ENCODE data around the gene ALG6.

Gene ALG6

GRCh38 chr1:63367215-63368103 is at the start of gene ALG6:
TSS of gene ALG6 (plus strand) at chr1:63367627. CDS start at chr1:63370978, 3,351 bp downstream.
- DNase-seq = peak; percentile 79

- DNase-seq = no peak
These were observed 49.6 kb upstream of the ALG6 start for GRCh38 chr1:63317817-63318152.

GRCh38 chr1:63318201-63318979 is 49.0 kb upstream of the ALG6 start:
- no peak for DNase-seq

DNA sequence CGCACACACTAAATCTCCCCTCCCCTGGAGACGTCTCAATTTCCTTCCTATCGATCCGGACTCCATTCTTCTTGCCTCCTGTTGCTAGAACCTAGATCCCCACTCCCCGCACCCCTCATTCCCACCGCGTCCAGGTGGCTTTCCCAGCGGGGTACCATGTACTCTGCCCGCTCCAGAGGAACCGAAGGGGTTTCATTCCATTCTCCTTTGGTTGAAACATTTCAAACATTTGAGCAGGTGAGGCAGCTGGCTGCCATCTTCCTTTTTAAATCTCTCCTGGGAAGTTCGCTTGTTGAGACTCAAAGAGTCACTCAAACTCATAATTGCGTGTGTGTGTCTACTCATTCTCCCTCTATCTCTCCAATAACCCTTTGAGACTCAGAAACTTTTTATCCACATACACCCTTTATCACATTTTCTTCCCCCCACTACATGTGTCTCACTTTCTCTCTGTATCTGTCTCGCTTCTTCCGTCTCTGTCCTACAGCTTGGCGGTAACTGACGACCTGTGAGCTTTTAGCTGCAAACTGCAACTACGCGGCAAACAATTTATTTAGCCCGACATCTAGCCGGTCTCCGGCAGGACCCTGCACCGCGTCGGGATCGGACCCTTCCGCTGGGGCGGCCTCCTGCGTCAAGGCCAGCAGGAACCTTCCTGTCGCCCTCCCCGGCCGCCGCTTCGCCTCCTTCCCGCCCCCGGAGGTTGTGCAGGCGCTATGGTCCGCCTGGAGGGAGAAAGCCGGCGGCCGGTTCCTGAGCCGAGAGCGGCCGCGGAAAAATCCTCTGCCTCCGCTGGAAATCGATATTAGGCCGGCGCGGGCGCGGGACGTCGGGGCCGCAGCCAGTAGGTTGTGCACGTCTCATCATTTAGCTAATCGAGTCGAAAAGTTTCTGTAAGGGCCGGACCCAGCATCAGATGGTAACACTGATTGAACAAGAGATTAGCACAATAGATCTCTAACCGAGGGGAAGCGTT is 48.1 kb upstream of the ALG6 start:
- DNase-seq = no peak

- DNase-seq = no peak
These were observed 47.3 kb upstream of the ALG6 start for GRCh38 chr1:63320022-63320721.

GRCh38 chr1:63321066-63321784 is 46.2 kb upstream of the ALG6 start:
- no peak for DNase-seq

- DNase-seq = no peak
These were observed 45.7 kb upstream of the ALG6 start for GRCh38 chr1:63321785-63322113.

DNA sequence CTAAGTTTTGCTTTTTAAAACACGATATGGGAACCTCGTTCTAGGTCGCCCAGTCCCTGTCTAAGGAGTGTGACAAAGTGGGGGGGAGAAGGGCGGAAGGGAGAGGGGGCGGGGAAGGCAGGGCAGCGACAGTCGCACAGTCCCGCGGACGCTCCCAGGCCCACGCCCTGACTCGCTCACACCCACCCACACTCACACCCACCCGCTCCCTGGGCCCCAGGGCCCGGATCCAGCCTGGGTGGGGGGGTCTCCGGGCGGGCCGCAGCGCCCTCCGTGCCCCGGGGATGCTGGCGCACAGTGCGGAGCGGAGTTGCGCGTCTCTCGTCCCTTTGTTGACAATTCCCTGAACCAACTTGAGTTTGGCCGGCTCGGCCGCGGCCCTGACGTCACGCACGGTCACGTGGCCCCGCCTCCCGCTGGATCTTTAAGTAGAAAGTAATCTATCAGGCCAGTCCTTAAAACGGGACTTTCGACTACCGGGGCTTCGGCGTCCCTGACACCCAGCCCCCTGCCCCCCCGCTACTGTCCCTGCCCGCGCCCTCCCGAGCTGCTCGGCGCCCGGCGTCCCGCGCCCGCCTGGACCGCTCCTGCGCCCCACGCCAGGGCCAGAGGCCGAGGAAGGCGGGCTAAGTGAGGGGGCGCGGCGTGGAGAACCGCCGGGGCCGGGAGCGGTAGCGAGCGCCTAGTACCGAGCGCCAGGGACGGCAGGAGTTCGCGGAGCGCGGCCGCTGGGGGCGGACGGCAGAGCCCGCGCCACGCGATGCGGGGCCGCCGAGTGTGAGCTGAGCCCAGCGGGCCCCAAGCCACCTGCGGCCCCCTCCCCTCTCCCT is 45.1 kb upstream of the ALG6 start, which contains the start of gene FOXD3:
Gene FOXD3 (plus strand): TSS at position 454 of the 830 bp plus-strand sequence. CDS start 492 bp downstream, outside the sequence.
- peak; percentile 37 for DNase-seq

GRCh38 chr1:63322944-63323864 is 44.2 kb upstream of the ALG6 start:
- DNase-seq = peak; percentile 65

DNA sequence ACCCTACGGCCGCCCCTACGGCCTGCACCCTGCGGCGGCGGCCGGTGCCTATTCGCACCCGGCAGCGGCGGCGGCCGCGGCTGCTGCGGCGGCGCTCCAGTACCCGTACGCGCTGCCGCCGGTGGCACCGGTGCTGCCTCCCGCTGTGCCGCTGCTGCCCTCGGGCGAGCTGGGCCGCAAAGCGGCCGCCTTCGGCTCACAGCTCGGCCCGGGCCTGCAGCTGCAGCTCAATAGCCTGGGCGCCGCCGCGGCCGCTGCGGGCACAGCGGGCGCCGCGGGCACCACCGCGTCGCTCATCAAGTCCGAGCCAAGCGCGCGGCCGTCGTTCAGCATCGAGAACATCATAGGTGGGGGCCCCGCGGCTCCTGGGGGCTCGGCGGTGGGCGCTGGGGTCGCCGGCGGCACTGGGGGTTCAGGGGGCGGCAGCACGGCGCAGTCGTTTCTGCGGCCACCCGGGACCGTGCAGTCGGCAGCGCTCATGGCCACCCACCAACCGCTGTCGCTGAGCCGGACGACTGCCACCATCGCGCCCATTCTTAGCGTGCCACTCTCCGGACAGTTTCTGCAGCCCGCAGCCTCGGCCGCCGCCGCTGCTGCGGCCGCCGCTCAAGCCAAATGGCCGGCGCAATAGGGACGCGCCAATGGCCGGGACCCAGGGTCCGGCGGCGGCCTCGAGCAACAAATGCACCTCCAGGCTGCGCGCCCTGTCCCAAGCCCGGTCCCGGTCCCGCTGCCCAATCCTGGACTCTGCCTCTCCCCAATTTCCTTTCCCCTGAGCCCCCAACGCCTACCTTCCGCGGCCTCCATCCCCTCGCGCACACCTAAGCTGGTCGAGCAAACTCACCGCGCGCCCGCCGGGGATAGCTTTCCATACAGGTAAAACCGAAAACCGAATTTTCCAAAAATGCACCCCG is 43.3 kb upstream of the ALG6 start:
- peak; percentile 18 for DNase-seq

DNA sequence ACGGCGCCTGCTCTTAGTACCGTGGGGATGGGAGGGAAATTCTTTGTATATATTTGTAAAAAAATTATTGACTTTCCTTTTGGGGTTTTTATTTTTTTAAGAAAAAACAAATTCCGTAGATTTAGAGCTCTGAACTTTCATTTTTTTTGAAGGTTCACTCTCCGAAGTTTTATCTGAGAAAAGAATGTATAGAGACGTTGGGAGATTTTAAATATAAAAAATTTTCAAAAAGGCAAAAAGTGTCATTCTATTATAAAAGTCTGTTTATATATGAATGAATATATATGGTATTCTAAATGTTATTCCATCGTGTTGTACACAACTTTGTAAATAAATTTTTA is 42.7 kb upstream of the ALG6 start:
- DNase-seq = no peak

DNA sequence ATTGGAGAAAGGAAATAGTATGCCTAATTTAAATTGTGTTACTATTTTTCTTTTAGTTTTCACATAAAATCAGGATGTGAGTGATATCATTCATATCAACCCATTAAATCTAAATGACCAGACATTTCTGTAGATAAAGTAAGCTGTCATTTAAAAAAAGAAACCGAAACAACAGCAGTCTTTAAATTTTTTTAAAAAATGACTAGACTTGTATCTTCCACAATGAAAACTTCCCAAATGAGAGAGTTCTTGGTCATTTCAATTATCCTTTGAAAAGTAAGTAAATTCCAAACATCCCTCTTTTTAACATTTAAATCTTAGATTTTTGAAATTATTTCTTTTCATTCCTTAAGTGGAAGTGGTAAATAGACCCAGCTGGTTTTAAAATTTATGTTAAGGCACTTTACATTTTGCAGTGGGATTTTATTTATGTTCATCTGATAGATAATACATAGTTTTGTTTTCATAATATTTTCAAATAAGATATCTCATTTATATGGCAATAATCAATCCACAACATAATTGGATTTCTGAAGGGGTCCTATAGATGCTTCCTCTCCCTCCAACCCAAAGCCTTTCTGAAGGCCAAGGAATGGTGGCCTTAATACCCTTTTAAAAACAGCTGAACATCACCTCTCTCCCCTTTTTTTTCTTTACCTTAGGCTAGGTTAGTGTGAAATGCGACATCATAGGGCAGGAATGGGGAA is 42.0 kb upstream of the ALG6 start:
- DNase-seq = no peak

DNA sequence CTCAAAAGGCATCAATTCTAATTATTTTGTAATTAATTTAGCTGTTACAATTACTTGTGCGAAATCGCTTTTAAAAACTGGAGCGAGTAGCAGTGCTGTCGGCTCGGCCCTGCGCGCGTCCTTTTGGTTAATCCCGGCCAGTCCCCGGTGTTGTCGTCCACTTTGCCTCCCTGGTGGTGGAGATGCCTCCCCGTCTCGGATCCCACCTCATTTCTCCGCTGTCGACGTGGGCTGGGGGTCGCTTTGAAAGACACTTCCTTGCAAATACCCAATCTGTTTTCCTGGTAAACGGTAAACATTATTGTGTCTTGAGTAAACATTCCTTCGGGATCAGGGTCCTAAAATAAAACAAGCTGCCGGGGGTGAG is 41.3 kb upstream of the ALG6 start:
- no peak for DNase-seq

DNA sequence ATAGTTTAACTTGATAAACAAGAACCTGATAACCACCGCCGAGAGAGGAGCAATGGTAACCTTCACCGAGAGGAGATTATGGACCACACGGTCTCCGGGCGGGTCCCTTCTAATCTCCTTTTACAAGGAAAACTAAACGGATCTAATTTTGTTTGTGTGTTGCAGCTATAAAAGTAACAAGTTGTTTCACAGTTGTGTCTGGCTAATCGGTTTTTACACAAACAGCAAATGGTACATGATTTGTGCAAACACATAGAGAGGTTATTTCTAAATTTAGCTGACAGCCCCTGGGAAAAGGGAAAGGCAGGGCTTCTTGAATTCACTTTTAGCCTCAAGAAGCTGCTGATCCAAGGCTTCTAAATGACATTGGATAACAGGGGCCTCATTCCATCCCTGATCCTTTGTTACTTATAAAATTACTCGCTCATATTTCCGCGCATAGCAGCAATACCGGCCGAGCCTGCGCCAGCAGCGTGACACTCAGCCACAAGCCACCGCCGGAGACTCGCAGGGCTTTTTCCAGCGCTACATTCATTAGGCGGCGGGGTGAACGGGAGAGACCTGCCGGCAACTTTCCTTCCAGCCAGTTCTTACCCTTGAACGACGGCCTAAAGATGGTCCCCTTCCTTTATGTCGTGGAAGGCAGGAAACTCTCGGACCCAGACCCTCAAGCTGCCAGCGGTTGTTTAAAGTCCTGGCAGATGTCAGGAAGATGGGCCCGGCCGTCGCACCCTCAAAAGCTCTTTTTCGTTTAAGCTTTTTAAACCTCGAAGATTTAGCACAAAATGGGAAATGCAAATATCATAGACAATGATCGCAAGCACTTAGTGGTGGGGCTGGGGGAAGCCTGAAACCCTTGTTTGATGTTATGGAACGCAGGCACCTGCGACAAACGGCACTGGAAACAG is 40.7 kb upstream of the ALG6 start:
- peak; percentile 70 for DNase-seq

DNA sequence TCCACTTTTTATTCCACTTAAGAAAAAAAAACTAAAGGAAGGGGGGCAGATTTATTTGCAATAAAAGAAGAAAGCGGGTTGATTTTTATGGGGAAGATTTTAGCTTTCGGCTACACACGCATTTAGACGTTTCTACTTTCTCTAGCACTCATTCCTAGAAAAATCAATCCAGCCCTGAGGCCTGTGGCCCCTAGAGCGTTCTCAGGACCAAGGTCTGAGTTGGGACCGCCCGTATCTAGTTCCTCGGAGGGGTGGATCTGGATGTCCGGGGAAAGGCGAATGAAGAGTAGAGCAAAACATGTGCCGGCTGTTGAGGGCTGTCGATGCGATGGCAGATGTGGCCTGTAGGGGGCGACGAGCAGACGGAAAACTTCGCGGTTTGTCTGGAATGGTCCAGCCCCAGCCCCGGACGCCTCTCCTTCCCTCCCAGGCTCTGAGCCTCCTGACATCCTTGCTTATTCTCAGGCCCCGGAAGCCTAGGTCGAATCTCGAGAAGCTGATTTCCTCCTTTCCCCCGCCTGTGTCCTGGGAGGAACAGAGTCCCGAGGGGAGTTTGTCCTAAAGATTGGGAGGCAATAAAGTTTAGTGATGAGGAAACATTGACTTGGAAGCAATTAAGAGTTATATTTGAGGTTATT is 39.9 kb upstream of the ALG6 start:
- peak; percentile 62 for DNase-seq

DNA sequence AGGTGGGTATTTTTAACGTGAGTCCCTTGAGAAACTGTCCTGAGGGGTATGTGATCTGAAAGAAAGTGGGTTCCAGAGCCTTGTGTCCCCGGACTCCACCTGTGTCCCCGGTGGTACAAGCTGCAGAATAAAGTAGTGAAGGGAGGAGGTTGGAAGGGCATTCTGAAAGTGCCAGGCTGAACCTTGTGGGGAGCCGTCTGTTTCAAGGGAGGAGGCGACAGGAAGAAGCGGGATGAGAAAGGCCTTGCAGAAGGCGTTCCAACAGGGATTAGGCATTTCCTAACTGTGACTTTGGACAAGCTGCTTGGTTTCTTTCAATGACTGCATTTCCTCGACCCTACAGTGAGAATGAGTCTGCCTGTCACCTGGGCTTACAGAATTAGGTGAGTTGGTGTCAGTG is 39.3 kb upstream of the ALG6 start:
- no peak for DNase-seq

All from NCI-H526 treated with DMSO at 0.1 percent for 48 hours (cell line).